PC-3 (cell line): Measurements from ENCODE around the gene TTC24.

Experiments
- EZH2 ChIP-seq: fragments of 300-600 bp; sonication (generic); IDR thresholded peaks from one replicate; pipeline ENCODE4 v1.6.1; 2017; ENCODE audit warnings: antibody characterized with exemption, mild to moderate bottlenecking, low read length; ENCODE audit not compliant: unreplicated experiment
- TF ChIP-seq, protein P1 (sequence below): fragments of 300-600 bp; sonication (generic); conservative IDR thresholded peaks from 2 replicates; pipeline ENCODE4 v1.5.1; 2017; ENCODE audit warnings: antibody characterized with exemption, low read depth, mild to moderate bottlenecking, low read length

DNA sequence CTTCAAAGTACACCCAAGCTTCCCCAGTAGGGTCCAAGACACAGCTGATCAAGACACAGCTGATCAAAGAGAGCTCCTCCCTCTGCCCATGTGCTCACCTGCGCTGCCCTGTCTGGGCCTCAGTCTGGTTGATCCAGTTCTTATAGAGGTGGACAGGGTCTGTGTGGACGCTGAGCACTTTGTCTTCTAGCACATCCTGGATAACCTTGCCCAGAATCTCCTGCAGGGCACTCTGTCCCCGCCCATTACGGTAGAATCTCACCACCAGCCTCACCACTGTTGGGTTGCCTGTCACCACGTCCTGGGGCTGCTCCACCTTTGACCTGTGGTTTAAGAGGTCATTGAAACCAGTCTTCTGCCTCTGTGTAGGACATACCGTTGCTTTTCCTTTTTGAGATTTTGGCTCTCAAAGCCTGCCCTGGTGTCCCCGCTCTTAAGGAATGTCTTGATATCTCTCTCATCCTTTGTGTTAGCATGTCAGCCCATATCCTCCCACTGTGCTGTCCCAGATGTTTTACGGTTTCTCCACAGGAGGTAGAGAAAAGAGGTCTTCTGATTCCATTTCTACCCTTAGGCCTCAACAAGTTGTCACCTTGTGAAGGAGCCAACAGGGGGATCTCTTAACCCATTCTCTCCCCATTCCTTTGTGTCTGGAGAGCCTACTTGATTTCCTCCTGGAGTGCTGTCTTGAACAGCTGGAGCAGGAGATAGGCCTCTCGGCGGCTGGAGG lies 40.6 kb upstream of the TTC24 start:
- TF ChIP-seq, protein P1, sequence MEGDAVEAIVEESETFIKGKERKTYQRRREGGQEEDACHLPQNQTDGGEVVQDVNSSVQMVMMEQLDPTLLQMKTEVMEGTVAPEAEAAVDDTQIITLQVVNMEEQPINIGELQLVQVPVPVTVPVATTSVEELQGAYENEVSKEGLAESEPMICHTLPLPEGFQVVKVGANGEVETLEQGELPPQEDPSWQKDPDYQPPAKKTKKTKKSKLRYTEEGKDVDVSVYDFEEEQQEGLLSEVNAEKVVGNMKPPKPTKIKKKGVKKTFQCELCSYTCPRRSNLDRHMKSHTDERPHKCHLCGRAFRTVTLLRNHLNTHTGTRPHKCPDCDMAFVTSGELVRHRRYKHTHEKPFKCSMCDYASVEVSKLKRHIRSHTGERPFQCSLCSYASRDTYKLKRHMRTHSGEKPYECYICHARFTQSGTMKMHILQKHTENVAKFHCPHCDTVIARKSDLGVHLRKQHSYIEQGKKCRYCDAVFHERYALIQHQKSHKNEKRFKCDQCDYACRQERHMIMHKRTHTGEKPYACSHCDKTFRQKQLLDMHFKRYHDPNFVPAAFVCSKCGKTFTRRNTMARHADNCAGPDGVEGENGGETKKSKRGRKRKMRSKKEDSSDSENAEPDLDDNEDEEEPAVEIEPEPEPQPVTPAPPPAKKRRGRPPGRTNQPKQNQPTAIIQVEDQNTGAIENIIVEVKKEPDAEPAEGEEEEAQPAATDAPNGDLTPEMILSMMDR, result no peak
- TF ChIP-seq EZH2, result no peak
